Measurements from ENCODE around the gene CWC22.
"Not testable (repeated sequence)": the region's sequence is repeated elsewhere in the genome, so short reads cannot be mapped to it uniquely, and the experiment has no call there.

The CWC22 gene

GRCh38 chr2:180003073-180003472 lies 4.0 kb downstream of the CWC22 start:
- no peak for DNase-seq (ENCODE audit: low spot score)

GRCh38 chr2:180002198-180002770 lies 4.8 kb downstream of the CWC22 start:
- DNase-seq (ENCODE audit: low spot score): no peak

- no peak for DNase-seq (ENCODE audit: low spot score)
These were observed 5.4 kb downstream of the CWC22 start for GRCh38 chr2:180001726-180002125.

- no peak for DNase-seq (ENCODE audit: low spot score)
These were observed 6.7 kb downstream of the CWC22 start for GRCh38 chr2:180000434-180000833.

GRCh38 chr2:179999000-179999399 lies 8.1 kb downstream of the CWC22 start:
- DNase-seq (ENCODE audit: low spot score): no peak

- no peak for DNase-seq (ENCODE audit: low spot score)
These were observed 11.2 kb downstream of the CWC22 start for GRCh38 chr2:179995741-179996515.

GRCh38 chr2:179991344-179991743 lies 15.8 kb downstream of the CWC22 start:
- no peak for DNase-seq (ENCODE audit: low spot score)

GRCh38 chr2:179990676-179991317 lies 16.3 kb downstream of the CWC22 start:
- no peak for DNase-seq (ENCODE audit: low spot score)

- no peak for DNase-seq (ENCODE audit: low spot score)
These were observed 19.2 kb downstream of the CWC22 start for GRCh38 chr2:179987916-179988315.

GRCh38 chr2:179985163-179985820 lies 21.8 kb downstream of the CWC22 start:
- no peak for DNase-seq (ENCODE audit: low spot score)

- DNase-seq (ENCODE audit: low spot score): no peak
These were observed 23.7 kb downstream of the CWC22 start for GRCh38 chr2:179983250-179983932.

GRCh38 chr2:179981085-179981484 lies 26.0 kb downstream of the CWC22 start:
- DNase-seq (ENCODE audit: low spot score): no peak

- no peak for DNase-seq (ENCODE audit: low spot score)
These were observed 32.3 kb downstream of the CWC22 start for GRCh38 chr2:179974761-179975160.

GRCh38 chr2:179966778-179967394 lies 40.2 kb downstream of the CWC22 start:
- DNase-seq (ENCODE audit: low spot score): no peak

- no peak for DNase-seq (ENCODE audit: low spot score)
These were observed 41.5 kb downstream of the CWC22 start for GRCh38 chr2:179965291-179966258.

GRCh38 chr2:179963626-179964025 lies 43.5 kb downstream of the CWC22 start:
- no peak for DNase-seq (ENCODE audit: low spot score)

GRCh38 chr2:179958251-179958650 lies 48.8 kb downstream of the CWC22 start:
- DNase-seq (ENCODE audit: low spot score): not testable (repeated sequence)

- no peak for DNase-seq (ENCODE audit: low spot score)
These were observed 53.1 kb downstream of the CWC22 start for GRCh38 chr2:179954026-179954425.

- DNase-seq (ENCODE audit: low spot score): no peak
These were observed 53.7 kb downstream of the CWC22 start for GRCh38 chr2:179953359-179953758.

GRCh38 chr2:179952658-179953057 lies 54.4 kb downstream of the CWC22 start:
- DNase-seq (ENCODE audit: low spot score): no peak

GRCh38 chr2:179951680-179952079 lies 55.4 kb downstream of the CWC22 start:
- no peak for DNase-seq (ENCODE audit: low spot score)

All from ecto neural progenitor cell (in vitro differentiated cells).